OCI-LY7 (cell line): ENCODE measurements around the gene TMEM171. TPM values are rescaled to one million over a fixed set of nuclear protein-coding genes. Genes with fewer than 3 reads are reported as not detected.

Experiments
- BruUV-seq: library from RNA; stranded (reverse); fragments of 400-500 nt; replicated peaks from 2 replicates; lab custom pipeline; 2021; lab: Mats Ljungman, UMichigan
- CTCF ChIA-PET: fragments of 300-600 bp; sonication (Branson Sonifier 250); formaldehyde crosslinking; loops from one replicate; lab custom pipeline; 2022; ENCODE audit warnings: antibody characterized with exemption; ENCODE audit not compliant: unreplicated experiment; lab: Charles Lee
- POLR2A ChIA-PET: fragments of 300-600 bp; sonication (Branson Sonifier 250); formaldehyde crosslinking; loops from one replicate; lab custom pipeline; 2022; ENCODE audit warnings: antibody characterized with exemption; lab: Charles Lee
- DNase-seq: peaks from one replicate; pipeline ENCODE4 v3.0.0-alpha.2; 2015; ENCODE audit warnings: low spot score
- H2AFZ ChIP-seq: fragments of 200-600 bp; sonication (generic), shearing (Covaris generic); 2 replicates; pipeline ENCODE4 v1.6.1; 2014; ENCODE audit warnings: mild to moderate bottlenecking, antibody characterized with exemption, low read length, moderate library complexity
- H3K27ac ChIP-seq: fragments of 200-600 bp; sonication (generic); 2 replicates; pipeline ENCODE4 v1.5.1; 2014; ENCODE audit warnings: mixed run types, low read depth, mild to moderate bottlenecking, moderate library complexity, low read length, inconsistent platforms; ENCODE audit not compliant: poor library complexity, severe bottlenecking
- H3K36me3 ChIP-seq: fragments of 200-600 bp; sonication (generic); 2 replicates; pipeline ENCODE4 v1.6.1; 2014; ENCODE audit warnings: mild to moderate bottlenecking, antibody characterized with exemption, low read length, moderate library complexity, mixed read lengths; ENCODE audit not compliant: insufficient read depth
- H3K4me1 ChIP-seq: fragments of 200-600 bp; sonication (generic); 2 replicates; pipeline ENCODE4 v1.5.1; 2014; ENCODE audit warnings: mild to moderate bottlenecking, low read length; ENCODE audit not compliant: insufficient read depth, poor library complexity, severe bottlenecking
- H3K4me2 ChIP-seq: fragments of 200-600 bp; sonication (generic); 2 replicates; pipeline ENCODE4 v1.6.1; 2014; ENCODE audit warnings: mild to moderate bottlenecking, low read length
- H3K4me3 ChIP-seq: fragments of 200-600 bp; sonication (generic); 2 replicates; pipeline ENCODE4 v1.5.1; 2014; ENCODE audit warnings: mild to moderate bottlenecking, low read depth, low read length; ENCODE audit not compliant: poor library complexity, severe bottlenecking
- H3K79me2 ChIP-seq: fragments of 200-600 bp; sonication (generic); 2 replicates; pipeline ENCODE4 v1.6.1; 2016; ENCODE audit warnings: low read depth, mild to moderate bottlenecking, low read length, moderate library complexity, mixed read lengths; ENCODE audit not compliant: insufficient read depth
- H3K9me2 ChIP-seq: fragments of 200-600 bp; sonication (generic); 2 replicates; pipeline ENCODE4 v1.6.1; 2016; ENCODE audit warnings: mild to moderate bottlenecking, low read length, mixed read lengths; ENCODE audit not compliant: insufficient read depth
- H3K9me3 ChIP-seq: fragments of 200-600 bp; sonication (generic); 2 replicates; pipeline ENCODE4 v1.6.1; 2014; ENCODE audit warnings: mild to moderate bottlenecking, mixed run types, low read length, mixed read lengths
- H4K20me1 ChIP-seq: fragments of 200-600 bp; sonication (generic); 2 replicates; pipeline ENCODE4 v1.6.1; 2014; ENCODE audit warnings: mild to moderate bottlenecking, antibody characterized with exemption, low read length, moderate library complexity, mixed read lengths; ENCODE audit not compliant: insufficient read depth
- EZH2phosphoT487 ChIP-seq: fragments of 200-600 bp; sonication (generic); IDR thresholded peaks from 2 replicates; pipeline ENCODE4 v1.6.1; 2018; ENCODE audit warnings: low read depth, borderline replicate concordance, mild to moderate bottlenecking, mixed run types, antibody characterized with exemption, low read length, moderate library complexity, mixed read lengths
- intact Hi-C: fragments of 100-400 bp; cut with micrococcal nuclease; formaldehyde crosslinking; loops from one replicate; pipeline ENCODE4 v1.10.0; 2022; ENCODE audit not compliant: unreplicated experiment
- total RNA-seq, 2 experiments: library from RNA; depleted of rRNA in 1 of 2; stranded (reverse); fragments of >200 nt in 1 of 2; shearing (Covaris generic) in 1 of 2; gene quantifications; 2 replicates each; pipeline ENCODE4 v1.2.3, GENCODE V29; 2014 to 2022
- TF ChIP-seq, protein P1 (sequence below): fragments of 200-600 bp; sonication (generic); conservative IDR thresholded peaks from 2 replicates; pipeline ENCODE4 v1.5.1; 2014; ENCODE audit warnings: mild to moderate bottlenecking, antibody characterized with exemption, low read length, moderate library complexity, mixed read lengths

The TMEM171 gene
- total RNA-seq, 2 experiments from 2014 or later, result not detected

DNA sequence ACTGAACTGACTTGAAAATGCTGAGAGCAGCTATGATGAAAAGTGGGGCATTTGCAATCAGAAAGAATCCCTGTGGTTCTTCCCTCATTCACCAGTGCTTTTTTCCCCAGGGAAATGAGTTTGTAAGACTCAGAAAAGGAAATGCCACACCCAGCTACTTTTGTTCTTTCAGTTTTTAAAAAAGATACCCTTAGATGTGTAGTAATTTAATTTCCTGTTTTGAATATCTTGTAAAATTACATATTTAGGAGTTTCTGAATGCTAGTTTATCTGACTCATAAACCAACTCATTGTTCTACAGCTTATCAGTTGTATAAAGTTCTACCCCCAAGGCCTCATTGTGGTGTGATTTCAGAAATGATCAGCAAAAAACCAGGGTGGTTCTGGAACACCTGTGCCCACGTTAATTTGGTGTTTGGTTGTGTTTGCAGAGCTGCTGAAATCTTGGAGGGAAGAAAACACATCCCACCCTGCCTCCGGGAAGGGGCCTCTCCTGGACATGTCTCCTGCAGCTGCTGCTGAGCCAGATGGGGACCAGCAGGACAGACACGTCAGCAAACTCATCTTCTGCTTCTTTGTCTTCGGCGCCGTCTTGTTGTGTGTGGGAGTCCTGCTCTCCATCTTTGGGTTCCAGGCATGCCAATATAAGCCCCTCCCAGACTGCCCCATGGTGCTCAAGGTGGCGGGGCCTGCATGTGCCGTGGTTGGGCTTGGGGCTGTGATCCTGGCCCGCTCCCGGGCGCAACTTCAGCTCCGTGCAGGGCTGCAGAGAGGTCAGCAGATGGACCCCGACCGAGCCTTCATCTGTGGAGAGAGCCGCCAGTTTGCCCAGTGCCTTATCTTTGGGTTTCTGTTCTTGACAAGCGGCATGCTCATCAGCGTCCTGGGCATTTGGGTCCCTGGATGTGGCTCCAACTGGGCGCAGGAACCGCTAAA, 2.8 kb downstream of the TMEM171 start:
- intact Hi-C loops, result no loop called here
- peaks cover 21% of the 10 kb centered on the region for H3K4me1 ChIP-seq
- peak; percentile 32 for DNase-seq
- no TSS peak for BruUV-seq
- H3K27ac ChIP-seq, result no peak overlapping the region
- H3K4me3 ChIP-seq, result no peak overlapping the region
- no peaks in the 10 kb centered on the region for H3K9me2 ChIP-seq
- no peak for TF ChIP-seq EZH2phosphoT487
- ChIA-PET CTCF (no interaction called here), POLR2A (interaction anchor here (0.6 to 1.5 kb wide), 5 partner anchors 10 to 280 kb away, joined by 3 to 5 read pairs (median 3); no protein-coding TSS in a partner anchor)
- H3K9me3 ChIP-seq, result no peaks in the 10 kb centered on the region
- no peaks in the 10 kb centered on the region for H3K36me3 ChIP-seq
- no peaks in the 10 kb centered on the region for H3K79me2 ChIP-seq
- no peaks in the 10 kb centered on the region for H4K20me1 ChIP-seq
- H2AFZ ChIP-seq, result peak overlapping the region; percentile 69
- peak overlapping the region; percentile 27 for H3K4me2 ChIP-seq

DNA sequence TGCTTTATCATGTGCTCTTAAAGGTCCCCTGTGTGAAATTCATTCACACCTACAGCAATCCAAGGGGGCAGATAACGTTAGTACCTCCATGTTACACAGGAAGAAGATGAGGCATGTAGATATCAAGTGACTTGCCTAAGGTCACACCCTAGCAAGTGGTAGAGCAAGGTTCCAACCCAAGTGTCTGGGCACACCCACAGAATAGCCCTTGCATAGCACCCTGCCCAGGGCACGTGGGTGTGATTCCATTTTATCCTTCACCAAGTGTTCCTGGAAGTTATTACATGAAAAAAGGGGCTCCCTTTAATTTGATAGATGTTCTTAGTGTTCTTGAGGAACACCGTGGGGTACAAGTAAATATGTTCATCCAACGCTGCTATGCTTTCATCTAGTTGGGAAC, 4.9 kb downstream of the TMEM171 start:
- no peaks in the 10 kb centered on the region for H3K9me2 ChIP-seq
- no peaks in the 10 kb centered on the region for H3K36me3 ChIP-seq
- no peak for DNase-seq
- no TSS peak for BruUV-seq
- H3K4me1 ChIP-seq, result peaks cover 21% of the 10 kb centered on the region
- TF ChIP-seq EZH2phosphoT487, result no peak
- TF ChIP-seq, protein P1, sequence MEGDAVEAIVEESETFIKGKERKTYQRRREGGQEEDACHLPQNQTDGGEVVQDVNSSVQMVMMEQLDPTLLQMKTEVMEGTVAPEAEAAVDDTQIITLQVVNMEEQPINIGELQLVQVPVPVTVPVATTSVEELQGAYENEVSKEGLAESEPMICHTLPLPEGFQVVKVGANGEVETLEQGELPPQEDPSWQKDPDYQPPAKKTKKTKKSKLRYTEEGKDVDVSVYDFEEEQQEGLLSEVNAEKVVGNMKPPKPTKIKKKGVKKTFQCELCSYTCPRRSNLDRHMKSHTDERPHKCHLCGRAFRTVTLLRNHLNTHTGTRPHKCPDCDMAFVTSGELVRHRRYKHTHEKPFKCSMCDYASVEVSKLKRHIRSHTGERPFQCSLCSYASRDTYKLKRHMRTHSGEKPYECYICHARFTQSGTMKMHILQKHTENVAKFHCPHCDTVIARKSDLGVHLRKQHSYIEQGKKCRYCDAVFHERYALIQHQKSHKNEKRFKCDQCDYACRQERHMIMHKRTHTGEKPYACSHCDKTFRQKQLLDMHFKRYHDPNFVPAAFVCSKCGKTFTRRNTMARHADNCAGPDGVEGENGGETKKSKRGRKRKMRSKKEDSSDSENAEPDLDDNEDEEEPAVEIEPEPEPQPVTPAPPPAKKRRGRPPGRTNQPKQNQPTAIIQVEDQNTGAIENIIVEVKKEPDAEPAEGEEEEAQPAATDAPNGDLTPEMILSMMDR, result no peak
- intact Hi-C loops, result no loop called here
- ChIA-PET POLR2A (no interaction called here), CTCF (no interaction called here)
- H3K4me2 ChIP-seq, result no peak overlapping the region
- H2AFZ ChIP-seq, result no peak overlapping the region
- no peaks in the 10 kb centered on the region for H3K9me3 ChIP-seq
- H4K20me1 ChIP-seq, result no peaks in the 10 kb centered on the region
- H3K4me3 ChIP-seq, result no peak overlapping the region
- H3K27ac ChIP-seq, result no peak overlapping the region
- H3K79me2 ChIP-seq, result no peaks in the 10 kb centered on the region

DNA sequence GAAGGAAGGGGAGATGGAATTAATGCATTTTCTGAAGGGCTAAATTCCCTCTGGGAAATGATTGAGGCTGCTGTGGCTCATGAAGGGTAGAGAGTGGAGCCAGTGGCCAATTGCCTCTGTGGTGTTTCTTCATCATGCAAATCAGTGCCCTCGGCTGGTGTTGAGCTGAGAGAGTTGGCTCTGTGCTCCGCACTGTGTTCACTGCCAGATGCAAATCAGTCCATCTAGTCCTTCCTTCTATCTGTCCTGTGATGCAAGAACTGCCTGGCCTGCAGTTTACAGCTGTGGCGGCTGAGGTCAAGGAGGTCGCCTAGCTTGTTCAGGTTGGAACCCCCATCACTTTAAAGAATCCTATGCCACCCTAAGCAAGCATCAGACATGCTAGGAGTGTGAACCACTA, 6.0 kb downstream of the TMEM171 start:
- no TSS peak for BruUV-seq
- Histone ChIP-seq H3K4me3 (no peak overlapping the region), H3K79me2 (no peaks in the 10 kb centered on the region), H4K20me1 (no peaks in the 10 kb centered on the region), H3K9me2 (no peaks in the 10 kb centered on the region), H3K27ac (no peak overlapping the region), H3K9me3 (no peaks in the 10 kb centered on the region), H2AFZ (peak overlapping the region; percentile 81), H3K36me3 (no peaks in the 10 kb centered on the region), H3K4me1 (peaks cover 21% of the 10 kb centered on the region), H3K4me2 (peak overlapping the region; percentile 10; the same call in 1 of the 2 replicates)
- ChIA-PET CTCF (interaction anchor here (0.9 kb wide), 1 partner anchor 8 kb away, joined by 3 read pairs; no protein-coding TSS in a partner anchor), POLR2A (interaction anchor here (0.7 to 1.1 kb wide), 2 partner anchors 20 to 35 kb away, joined by 3 to 6 read pairs; no protein-coding TSS in a partner anchor)
- DNase-seq, result peak; percentile 37
- TF ChIP-seq, protein P1, result no peak
- TF ChIP-seq EZH2phosphoT487, result no peak
- intact Hi-C loops, result no loop called here
